GM12873 (cell line): ENCODE measurements around the gene IMMP2L.

Experiments
- CTCF ChIP-seq: IDR thresholded peaks from 2 replicates; pipeline ENCODE4 v1.5.1; 2012; ENCODE audit warnings: low read depth, mild to moderate bottlenecking, moderate library complexity, low read length, control low read depth; ENCODE audit not compliant: insufficient read depth; ENCODE audit errors: missing control alignments

The IMMP2L gene

DNA sequence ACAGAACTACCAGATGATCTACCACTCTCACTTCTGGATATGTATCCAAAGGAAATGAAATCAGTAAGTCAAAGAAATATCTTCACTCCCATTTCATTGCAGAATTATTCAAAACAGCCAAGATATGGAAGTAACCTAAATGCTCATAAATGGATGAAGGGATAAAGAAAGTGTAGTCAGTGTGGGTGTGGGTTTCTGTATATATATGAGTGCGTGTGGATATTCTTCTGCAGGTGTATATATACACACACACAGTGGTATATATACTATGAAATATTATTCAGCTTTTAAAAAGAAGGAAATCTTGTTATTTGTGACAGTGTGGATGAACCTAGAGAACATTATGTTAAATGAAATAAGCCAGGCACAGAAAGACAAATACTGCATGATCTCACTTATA lies 48.7 kb downstream of the IMMP2L start:
- no peak for TF ChIP-seq CTCF

DNA sequence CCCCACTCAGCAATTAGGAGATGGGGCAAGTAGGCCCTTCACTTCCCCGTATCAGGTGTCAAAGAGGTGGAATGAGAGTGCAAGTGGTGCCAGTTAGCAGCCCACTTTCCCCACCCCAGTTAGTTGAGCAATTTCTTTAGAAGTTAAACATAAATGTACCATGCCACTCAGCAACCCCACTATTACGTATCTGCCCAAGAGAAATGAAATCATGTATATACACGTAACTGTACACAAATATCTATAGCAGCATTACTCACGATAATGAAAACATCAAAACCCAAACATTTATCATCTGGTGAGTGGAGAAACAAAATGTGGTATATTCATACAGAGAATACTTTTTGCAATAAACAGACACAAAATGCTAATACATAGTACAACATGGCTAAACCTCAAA lies 50.4 kb downstream of the IMMP2L start:
- TF ChIP-seq CTCF: no peak

DNA sequence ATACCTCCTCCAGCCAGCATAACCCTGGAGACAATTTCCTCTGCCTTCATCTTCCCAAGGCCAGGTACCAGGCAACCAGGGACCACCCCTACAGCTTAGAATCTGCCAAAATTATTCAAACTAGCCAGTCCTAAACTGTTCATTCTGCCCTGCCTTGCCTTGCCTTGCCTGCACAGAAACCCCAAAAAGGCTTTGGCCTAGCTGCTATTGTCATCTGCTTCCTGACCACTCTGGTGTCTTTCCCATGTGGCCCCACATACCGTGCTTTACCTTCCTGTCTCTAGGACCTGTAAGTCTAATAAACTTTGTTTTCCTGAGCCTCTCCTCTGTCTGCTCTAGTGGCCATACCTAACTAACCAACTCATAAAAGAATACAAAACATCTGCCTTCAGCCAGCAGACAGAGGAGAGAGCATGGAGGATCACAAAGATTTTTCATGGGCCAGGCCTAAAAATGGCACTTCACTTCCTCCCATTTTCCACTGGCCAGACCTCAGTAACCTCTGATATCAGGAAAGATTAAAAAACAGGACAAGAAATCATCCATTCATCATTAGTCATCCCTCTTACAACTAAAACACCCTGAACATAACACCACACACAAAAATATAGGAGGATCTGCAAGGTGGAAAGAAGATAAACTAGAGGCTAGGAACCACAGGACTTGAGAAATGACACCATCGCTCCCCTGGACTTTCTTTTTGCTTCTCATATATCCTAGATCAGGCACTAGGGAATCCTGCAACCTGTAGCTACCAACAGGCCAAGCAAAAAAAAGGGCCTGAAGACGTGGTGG lies 51.5 kb downstream of the IMMP2L start:
- no peak for TF ChIP-seq CTCF

- no peak for TF ChIP-seq CTCF
Observed at GRCh38 chr7:111510062-111510461, 52.2 kb downstream of the IMMP2L start.

DNA sequence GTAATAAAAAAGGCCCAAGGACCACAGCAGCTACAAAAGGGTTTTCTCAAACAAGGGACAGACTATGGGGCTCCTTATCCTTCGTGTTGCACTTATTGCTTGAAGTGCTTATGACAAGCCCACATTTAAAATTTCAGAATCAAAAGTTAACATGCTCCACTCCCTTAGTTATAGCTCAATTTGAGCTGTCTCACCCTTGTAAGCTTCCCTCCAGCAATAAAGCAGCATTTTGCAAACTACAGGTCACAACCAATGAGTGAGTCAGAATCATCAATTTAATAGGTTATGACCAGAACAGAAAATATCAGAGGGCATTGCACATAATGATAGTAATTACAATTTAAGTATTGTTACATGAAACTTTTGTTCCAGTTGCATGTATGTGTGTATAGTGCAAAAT lies 53.0 kb downstream of the IMMP2L start:
- no peak for TF ChIP-seq CTCF

DNA sequence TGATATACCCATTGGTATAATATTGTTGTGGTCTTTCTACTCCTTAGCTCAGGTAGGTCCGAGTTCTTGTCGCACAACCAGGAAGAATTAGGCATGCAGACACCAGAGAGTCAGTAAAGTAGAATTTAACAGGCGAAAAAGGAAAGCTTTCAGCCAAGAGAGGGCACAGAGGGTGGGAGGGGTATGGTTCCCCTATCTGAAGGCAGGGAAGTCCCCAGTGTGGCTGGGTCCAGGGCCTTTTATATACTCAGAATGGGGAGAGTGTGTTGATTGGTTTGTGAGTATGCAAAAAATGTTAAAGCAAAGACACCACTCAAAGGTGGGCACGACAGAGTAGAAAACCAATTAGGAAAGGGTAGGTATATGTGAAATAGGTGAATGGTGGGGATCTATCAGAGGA lies 53.9 kb downstream of the IMMP2L start:
- no peak for TF ChIP-seq CTCF

- TF ChIP-seq CTCF: no peak
Observed at GRCh38 chr7:111499027-111499426, 63.3 kb downstream of the IMMP2L start.
